A673 (cell line): Measurements from ENCODE around the gene RALGAPA2. TPM values are rescaled to one million over a fixed set of nuclear protein-coding genes. Genes with fewer than 3 reads are reported as not detected.

ENCODE experiments used
- BruUV-seq: library from RNA; stranded (reverse); fragments of 400-500 nt; replicated peaks from 2 replicates; lab custom pipeline; 2021; lab: Mats Ljungman, UMichigan
- CTCF ChIA-PET: fragments of 300-600 bp; sonication (Branson Sonifier 250); formaldehyde crosslinking; loops from one replicate; lab custom pipeline; 2022; ENCODE audit warnings: antibody characterized with exemption; lab: Charles Lee
- POLR2A ChIA-PET: fragments of 300-600 bp; sonication (Branson Sonifier 250); formaldehyde crosslinking; loops from one replicate; lab custom pipeline; 2022; ENCODE audit warnings: antibody characterized with exemption; ENCODE audit not compliant: low non-redundant PET; lab: Charles Lee
- DNase-seq: peaks from one replicate; pipeline ENCODE4 v3.0.0-alpha.2; 2015; ENCODE audit warnings: low spot score
- H3K27ac ChIP-seq: fragments of 200-600 bp; sonication (generic); 2 replicates; pipeline ENCODE4 v1.5.1; 2016; ENCODE audit warnings: mixed run types, low read depth, mild to moderate bottlenecking, mixed read lengths, antibody characterized with exemption, low read length; ENCODE audit not compliant: poor library complexity, severe bottlenecking
- H3K27me3 ChIP-seq: fragments of 200-600 bp; sonication (generic); replicated peaks from 2 replicates; pipeline ENCODE4 v1.6.1; 2017; ENCODE audit warnings: mixed run types, low read depth, mild to moderate bottlenecking, mixed read lengths, antibody characterized with exemption, low read length; ENCODE audit not compliant: insufficient read depth, poor library complexity
- H3K36me3 ChIP-seq: fragments of 200-600 bp; sonication (generic); 2 replicates; pipeline ENCODE4 v1.6.1; 2016; ENCODE audit warnings: mixed run types, mild to moderate bottlenecking, mixed read lengths, antibody characterized with exemption, low read length; ENCODE audit not compliant: insufficient read depth, poor library complexity, severe bottlenecking
- H3K4me1 ChIP-seq: fragments of 200-600 bp; sonication (generic); 2 replicates; pipeline ENCODE4 v1.6.1; 2017; ENCODE audit warnings: mixed run types, mild to moderate bottlenecking, mixed read lengths, antibody characterized with exemption, low read length; ENCODE audit not compliant: insufficient read depth, poor library complexity, severe bottlenecking
- H3K4me3 ChIP-seq: fragments of 200-600 bp; sonication (generic); 2 replicates; pipeline ENCODE4 v1.5.1; 2016; ENCODE audit warnings: low read depth, mixed run types, mild to moderate bottlenecking, mixed read lengths, low read length; ENCODE audit not compliant: poor library complexity, severe bottlenecking
- H3K9me3 ChIP-seq: fragments of 200-600 bp; sonication (generic); 2 replicates; pipeline ENCODE4 v1.6.1; 2016; ENCODE audit warnings: mixed run types, low read depth, mild to moderate bottlenecking, mixed read lengths, antibody characterized with exemption, low read length; ENCODE audit not compliant: poor library complexity, severe bottlenecking
- CTCF ChIP-seq: fragments of 300-800, 200-600 bp; sonication (generic); conservative IDR thresholded peaks from 2 replicates; pipeline ENCODE4 v1.5.1; 2017; ENCODE audit warnings: low read depth, mild to moderate bottlenecking, antibody characterized with exemption, low read length, moderate library complexity, mixed read lengths
- EZH2 ChIP-seq: fragments of 200-600 bp; sonication (generic); IDR thresholded peaks from 2 replicates; pipeline ENCODE4 v1.6.1; 2017; ENCODE audit warnings: borderline replicate concordance, low read depth, mild to moderate bottlenecking, mixed read lengths, antibody characterized with exemption, low read length; ENCODE audit not compliant: poor library complexity, severe bottlenecking
- intact Hi-C: fragments of 100-400 bp; cut with micrococcal nuclease; formaldehyde crosslinking; loops from one replicate; pipeline ENCODE4 v1.10.0; 2022; ENCODE audit not compliant: unreplicated experiment
- total RNA-seq: library from RNA; stranded (reverse); gene quantifications from 2 replicates; pipeline ENCODE4 v1.2.3, GENCODE V29; 2021

Gene RALGAPA2
- total RNA-seq, 1 experiment from 2014 or later, result 32.4 TPM

GRCh38 chr20:20709887-20710286 is 2.6 kb downstream of the RALGAPA2 start:
- intact Hi-C loops, result no loop called here
- no peak for DNase-seq
- TF ChIP-seq EZH2, result no peak
- TF ChIP-seq CTCF, result no peak
- Histone ChIP-seq H3K27ac (no peak overlapping the region), H3K9me3 (no peaks in the 10 kb centered on the region), H3K27me3 (no peaks in the 10 kb centered on the region), H3K36me3 (no peaks in the 10 kb centered on the region), H3K4me1 (peaks cover 18% of the 10 kb centered on the region), H3K4me3 (peak overlapping the region; percentile 82)
- ChIA-PET CTCF (no interaction called here), POLR2A (no interaction called here)
- no TSS peak for BruUV-seq

- Histone ChIP-seq H3K36me3 (no peaks in the 10 kb centered on the region), H3K9me3 (no peaks in the 10 kb centered on the region), H3K27ac (no peak overlapping the region), H3K27me3 (no peaks in the 10 kb centered on the region), H3K4me1 (peaks cover 16% of the 10 kb centered on the region), H3K4me3 (no peak overlapping the region)
- no peak for TF ChIP-seq EZH2
- TF ChIP-seq CTCF, result no peak
- no TSS peak for BruUV-seq
- intact Hi-C loops, result no loop called here
- DNase-seq, result no peak
- CTCF ChIA-PET, result no interaction called here
- POLR2A ChIA-PET, result no interaction called here
Measured at GRCh38 chr20:20706285-20706684, 6.2 kb downstream of the RALGAPA2 start.

- Histone ChIP-seq H3K27ac (no peak overlapping the region), H3K4me1 (peaks cover 6% of the 10 kb centered on the region), H3K9me3 (no peaks in the 10 kb centered on the region), H3K27me3 (no peaks in the 10 kb centered on the region), H3K36me3 (no peaks in the 10 kb centered on the region), H3K4me3 (no peak overlapping the region)
- no TSS peak for BruUV-seq
- TF ChIP-seq EZH2 (no peak), CTCF (no peak)
- DNase-seq, result no peak
- ChIA-PET POLR2A (no interaction called here), CTCF (no interaction called here)
- intact Hi-C loops, result no loop called here
Measured at GRCh38 chr20:20702330-20703245, 9.9 kb downstream of the RALGAPA2 start.
